SK-N-SH treated with all-trans-retinoic acid at 6 μM for 48 hours (cell line): ENCODE data around the gene RBM47.

ENCODE experiments used
- ARNTL ChIP-seq: fragments of 450-650 bp; formaldehyde crosslinking; IDR thresholded peaks from 2 replicates; pipeline ENCODE4 v1.5.0; 2020; ENCODE audit warnings: low read depth, mild to moderate bottlenecking, moderate library complexity, borderline replicate concordance
- BACH2 ChIP-seq: fragments of 250-450 bp; sonication (Bioruptor Pico); IDR thresholded peaks from 2 replicates; pipeline ENCODE4 v1.9.0; 2021; ENCODE audit warnings: mild to moderate bottlenecking, borderline replicate concordance
- ZC3H10 ChIP-seq: fragments of 250-450 bp; sonication (Bioruptor Pico); IDR thresholded peaks from 2 replicates; pipeline ENCODE4 v1.5.1; 2021; ENCODE audit warnings: mild to moderate bottlenecking, moderate library complexity
- TF ChIP-seq, protein P1 (sequence below): fragments of 250-450 bp; sonication (Bioruptor Pico); IDR thresholded peaks from 2 replicates; pipeline ENCODE4 v1.8.0; 2020; ENCODE audit warnings: mild to moderate bottlenecking, moderate library complexity, borderline replicate concordance

DNA sequence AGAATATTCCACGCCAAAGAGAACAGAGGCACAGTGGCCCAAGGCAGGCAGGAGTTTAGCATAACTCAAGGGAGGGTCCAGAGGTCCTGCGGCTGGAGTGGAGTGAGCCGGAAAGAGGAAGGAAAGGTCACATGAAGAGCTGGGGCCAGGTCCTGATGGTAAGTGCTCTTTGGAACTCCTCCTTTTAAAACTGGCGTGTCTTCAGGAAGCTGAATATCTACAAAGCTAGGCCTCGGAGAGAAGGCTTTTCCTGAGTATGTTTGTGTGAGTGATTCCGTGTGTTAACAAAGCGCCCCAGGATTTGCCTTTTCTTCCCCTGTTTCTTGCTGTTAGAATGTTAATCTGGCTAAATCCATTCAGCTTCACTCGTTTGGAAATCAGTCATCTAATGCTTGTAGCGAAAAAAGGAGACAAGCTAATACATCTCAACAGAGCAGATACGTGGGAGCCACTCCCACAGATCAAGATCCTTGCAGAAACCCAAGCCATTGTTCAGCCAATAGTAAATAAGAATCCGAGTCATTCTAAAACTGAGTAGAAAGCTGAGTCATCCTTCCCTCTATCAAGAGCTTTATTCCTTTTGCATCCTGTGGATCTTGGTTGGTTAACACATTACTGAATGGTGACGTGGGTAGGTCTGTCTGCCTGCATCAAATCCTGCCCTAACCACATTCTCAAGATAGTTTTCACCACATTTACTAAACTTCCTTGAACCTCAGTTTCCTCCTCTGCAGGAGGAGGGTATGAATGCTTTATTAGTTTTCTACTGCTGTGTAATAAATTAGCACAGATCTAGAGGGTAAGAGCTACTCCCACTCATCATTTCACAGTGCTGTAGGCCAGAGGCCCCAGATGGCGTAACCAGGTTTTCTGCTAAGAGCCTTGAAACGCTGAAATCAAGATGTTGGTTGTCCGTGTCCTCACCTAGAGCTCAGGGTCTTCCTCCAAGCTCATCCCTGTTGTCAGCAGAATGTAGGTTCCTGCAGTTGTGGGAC lies 43.2 kb upstream of the RBM47 start:
- TF ChIP-seq BACH2 (CRISPR knock-in tag) (no peak), ARNTL (CRISPR knock-in tag) (no peak), ZC3H10 (CRISPR knock-in tag) (no peak)
- TF ChIP-seq, protein P1, sequence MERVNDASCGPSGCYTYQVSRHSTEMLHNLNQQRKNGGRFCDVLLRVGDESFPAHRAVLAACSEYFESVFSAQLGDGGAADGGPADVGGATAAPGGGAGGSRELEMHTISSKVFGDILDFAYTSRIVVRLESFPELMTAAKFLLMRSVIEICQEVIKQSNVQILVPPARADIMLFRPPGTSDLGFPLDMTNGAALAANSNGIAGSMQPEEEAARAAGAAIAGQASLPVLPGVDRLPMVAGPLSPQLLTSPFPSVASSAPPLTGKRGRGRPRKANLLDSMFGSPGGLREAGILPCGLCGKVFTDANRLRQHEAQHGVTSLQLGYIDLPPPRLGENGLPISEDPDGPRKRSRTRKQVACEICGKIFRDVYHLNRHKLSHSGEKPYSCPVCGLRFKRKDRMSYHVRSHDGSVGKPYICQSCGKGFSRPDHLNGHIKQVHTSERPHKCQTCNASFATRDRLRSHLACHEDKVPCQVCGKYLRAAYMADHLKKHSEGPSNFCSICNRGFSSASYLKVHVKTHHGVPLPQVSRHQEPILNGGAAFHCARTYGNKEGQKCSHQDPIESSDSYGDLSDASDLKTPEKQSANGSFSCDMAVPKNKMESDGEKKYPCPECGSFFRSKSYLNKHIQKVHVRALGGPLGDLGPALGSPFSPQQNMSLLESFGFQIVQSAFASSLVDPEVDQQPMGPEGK: no peak
